Body of pancreas (tissue), 4 donors: Measurements from ENCODE around the gene SCGB2B2. TPM values are rescaled to one million over a fixed set of nuclear protein-coding genes. Genes with fewer than 3 reads are reported as not detected.
"Not testable (repeated sequence)": the region's sequence is repeated elsewhere in the genome, so short reads cannot be mapped to it uniquely, and the experiment has no call there.

Experiments
- ATAC-seq: fragments of 150-250 bp; one replicate; pipeline ENCODE4 v1.9.1; 2016
- DNase-seq, 4 donors: peaks; one replicate each; pipeline ENCODE4 v3.0.0-alpha.2; 2019
- H3K27ac ChIP-seq, 4 donors: fragments of 200-600 bp; sonication (generic); 1 replicate in 3 of 4; 2 replicates in 1 of 4; pipeline versions ENCODE4 v1.5.1 to v1.6.1; 2016 to 2019; ENCODE audit warnings: mild to moderate bottlenecking in 1 of 4, mixed read lengths in 1 of 4, moderate library complexity in 1 of 4
- H3K27me3 ChIP-seq, 2 donors: fragments of 200-600 bp; sonication (generic); one replicate each; pipeline ENCODE4 v1.6.0; 2016; ENCODE audit warnings: mild to moderate bottlenecking in 1 of 2
- H3K36me3 ChIP-seq, 2 donors: fragments of 200-600 bp; sonication (generic); replicated peaks in 1 of 2; 2 replicates each; pipeline ENCODE4 v1.5.1; 2016; ENCODE audit warnings: low read depth in 2 of 2; ENCODE audit not compliant: insufficient read depth in 1 of 2
- H3K4me1 ChIP-seq: fragments of 200-600 bp; sonication (generic); one replicate; pipeline ENCODE4 v1.6.0; 2016
- H3K4me3 ChIP-seq, 2 donors: fragments of 200-600 bp; sonication (generic); 1 replicate in 1 of 2; 2 replicates in 1 of 2; pipeline ENCODE4 v1.5.1; 2016 to 2019
- H3K9me3 ChIP-seq, 3 donors: fragments of 200-600 bp; sonication (generic); 1 replicate in 2 of 3; 2 replicates in 1 of 3; pipeline ENCODE4 v1.5.1; 2016
- CTCF ChIP-seq, 7 experiments: fragments of 450-650 bp in 4 of 7; fragments of 200-600 bp in 3 of 7; sonication (generic) in 3 of 7; IDR thresholded peaks; one replicate each; pipeline ENCODE4 v1.5.1; 2016 to 2019; ENCODE audit warnings: antibody characterized with exemption in 7 of 7
- POLR2A ChIP-seq, 3 donors: fragments of 450-650 bp; IDR thresholded peaks; one replicate each; pipeline ENCODE4 v1.6.1; 2016; ENCODE audit warnings: antibody characterized with exemption in 3 of 3, mild to moderate bottlenecking in 2 of 3
- WGBS, 2 donors: methylation state at CpG; one replicate each; pipeline ENCODE4 v1.1.5; 2017; 5-methylcytosine and 5-hydroxymethylcytosine counted together
- intact Hi-C: fragments of 100-400 bp; cut with DNase I; formaldehyde crosslinking; loops from one replicate; pipeline ENCODE4 v1.15.1; 2023
- total RNA-seq, 2 donors: library from RNA; depleted of rRNA; stranded (reverse); fragments of >200 nt; gene quantifications; one replicate each; pipeline ENCODE4 v1.1.0, GENCODE V29; 2016

The SCGB2B2 gene
- total RNA-seq, 2 donors from 2014 or later: 0.52 to 4.3 TPM

GRCh38 chr19:34675250-34675649 is 1.7 kb downstream of the SCGB2B2 start:
- H3K36me3 ChIP-seq: peaks cover 0 to 3% of the 10 kb centered on the region in 2 donors
- H3K4me3 ChIP-seq: no peak overlapping the region
- no peaks in the 10 kb centered on the region for H3K9me3 ChIP-seq
- no peak overlapping the region for H3K27ac ChIP-seq
- DNase-seq (no peak), ATAC-seq (no peak)
- H3K4me1 ChIP-seq: peaks cover 30% of the 10 kb centered on the region
- H3K27me3 ChIP-seq: no peaks in the 10 kb centered on the region
- 93 to 98% methylated on average over 3 of the region's 3 CpGs for WGBS, 2 donors
- no peak for TF ChIP-seq CTCF (IDR thresholded peaks at IDR 0.05)
- no peak for TF ChIP-seq POLR2A (IDR thresholded peaks at IDR 0.05)
- intact Hi-C loops: no loop called here

- intact Hi-C loops: no loop called here
- Histone ChIP-seq H3K36me3 (no peaks in the 10 kb centered on the region), H3K27me3 (no peaks in the 10 kb centered on the region), H3K4me3 (no peak overlapping the region), H3K4me1 (peaks cover 29% of the 10 kb centered on the region), H3K9me3 (no peaks in the 10 kb centered on the region), H3K27ac (no peak overlapping the region)
- DNase-seq: no peak
- no peak for TF ChIP-seq CTCF (IDR thresholded peaks at IDR 0.05)
- TF ChIP-seq POLR2A (IDR thresholded peaks at IDR 0.05): no peak
- 72 to 74% methylated on average over 3 of the region's 3 CpGs for WGBS, 2 donors
- ATAC-seq: no peak
These were observed 3.4 kb downstream of the SCGB2B2 start for GRCh38 chr19:34673590-34673989.

GRCh38 chr19:34671972-34672371 is 5.0 kb downstream of the SCGB2B2 start:
- no peak for ATAC-seq
- Histone ChIP-seq H3K4me1 (peaks cover 33% of the 10 kb centered on the region), H3K36me3 (no peaks in the 10 kb centered on the region), H3K27me3 (no peaks in the 10 kb centered on the region), H3K27ac (no peak overlapping the region), H3K9me3 (no peaks in the 10 kb centered on the region), H3K4me3 (no peak overlapping the region)
- intact Hi-C loops: no loop called here
- 89 to 91% methylated on average over 3 of the region's 3 CpGs for WGBS, 2 donors
- no peak for DNase-seq
- TF ChIP-seq CTCF (IDR thresholded peaks at IDR 0.05): no peak
- TF ChIP-seq POLR2A (IDR thresholded peaks at IDR 0.05): no peak

GRCh38 chr19:34669305-34669704 is 7.7 kb downstream of the SCGB2B2 start:
- Histone ChIP-seq H3K9me3 (no peaks in the 10 kb centered on the region), H3K4me1 (peaks cover 32% of the 10 kb centered on the region), H3K27me3 (no peaks in the 10 kb centered on the region), H3K36me3 (no peaks in the 10 kb centered on the region), H3K4me3 (no peak overlapping the region), H3K27ac (peak overlapping the region in 3 of 4 donors; percentile 26 to 46 (median 42))
- DNase-seq (peak; percentile 48 to 86 (median 76)), ATAC-seq (peak; percentile 88)
- TF ChIP-seq CTCF (IDR thresholded peaks at IDR 0.05) (peak in 3 of 7 experiments; percentile 15 to 27 (median 20)), POLR2A (IDR thresholded peaks at IDR 0.05) (no peak)
- 20% methylated on average over 5 to 6 of the region's 7 CpGs for WGBS, 2 donors
- intact Hi-C loops: no loop called here

GRCh38 chr19:34668690-34669089 is 8.3 kb downstream of the SCGB2B2 start:
- H3K27ac ChIP-seq: peak overlapping the region in 3 of 4 donors; percentile 26 to 46 (median 42)
- DNase-seq: peak in 1 of 4 donors; percentile 39
- H3K9me3 ChIP-seq, H3K36me3 ChIP-seq, H3K4me3 ChIP-seq, intact Hi-C loops, H3K27me3 ChIP-seq, ATAC-seq: not testable (repeated sequence)
- H3K4me1 ChIP-seq: peaks cover 37% of the 10 kb centered on the region
- WGBS, 2 donors: 62 to 79% methylated on average over 5 of the region's 5 CpGs

GRCh38 chr19:34668077-34668689 is 8.8 kb downstream of the SCGB2B2 start:
- Histone ChIP-seq H3K4me1 (peaks cover 37% of the 10 kb centered on the region), H3K27ac (peak overlapping the region in 1 of 4 donors; percentile 62)
- H3K9me3 ChIP-seq, H3K36me3 ChIP-seq, intact Hi-C loops, H3K4me3 ChIP-seq, ATAC-seq, H3K27me3 ChIP-seq, DNase-seq: not testable (repeated sequence)
- 94 to 96% methylated on average over 10 to 26 of the region's 36 CpGs for whole genome bisulfite sequencing, 2 donors
